Measurements from ENCODE around the gene OXT. TPM values are rescaled to one million over a fixed set of nuclear protein-coding genes. Genes with fewer than 3 reads are reported as not detected.

OXT gene
- total and polyA plus RNA-seq, 2 of the 4 experiments (the other 2 are of a cell fraction): not detected

GRCh38 chr20:3082955-3083952, 11.8 kb downstream of the OXT start (continued):
- TF ChIP-seq CHD1 (IDR thresholded peaks at IDR 0.05; ENCODE audit: low read depth, low read length): no peak
- no peak for TF ChIP-seq SMC3 (IDR thresholded peaks at IDR 0.05; ENCODE audit: low read depth, low read length)

GRCh38 chr20:3084283-3084985, 13.0 kb downstream of the OXT start, which contains the start of gene AVP:
TSS of gene AVP (minus strand) at chr20:3084724. CDS start at chr20:3084674, 50 bp downstream.
- no peak within 1 kb of the TSS for H4K8ac ChIP-seq (ENCODE audit: low read depth in 2 of 2, low read length in 2 of 2)
- intact Hi-C loops (cut with micrococcal nuclease) (no loop called here), dilution Hi-C loops (cut with HindIII; ENCODE audit: low sequenced_read_pairs, unreplicated experiment) (no loop called here), in situ Hi-C loops (cut with MboI; ENCODE audit: low sequenced_read_pairs) (no loop called here)
- no peak within 1 kb of the TSS for H3K27ac ChIP-seq (ENCODE audit: insufficient read depth, low read length)
- no peaks in the 10 kb centered on the region for H3K79me1 ChIP-seq (ENCODE audit: low read depth in 1 of 2, low read length in 2 of 2)
- no peak within 1 kb of the TSS for H3K4me2 ChIP-seq (ENCODE audit: low read depth, low read length)
- no peak within 1 kb of the TSS for H3K9ac ChIP-seq (ENCODE audit: low read depth, low read length)
- H2AK5ac ChIP-seq (ENCODE audit: low read depth, low read length): no peak within 1 kb of the TSS
- no peak within 1 kb of the TSS for H2BK20ac ChIP-seq (ENCODE audit: low read depth, low read length)
- no peak within 1 kb of the TSS for H3K4ac ChIP-seq (ENCODE audit: low read depth, low read length)
- no peak within 1 kb of the TSS for H2BK5ac ChIP-seq (ENCODE audit: low read depth, low read length, poor library complexity, severe bottlenecking)
- H3K9me1 ChIP-seq (ENCODE audit: insufficient read depth, low read length): peaks cover 4% of the 10 kb centered on the region; the same call in 1 of the 2 replicates
- no peak within 1 kb of the TSS for H3K56ac ChIP-seq (ENCODE audit: extremely low read depth, insufficient read depth, low read length)
- ChIA-PET POLR2A (ENCODE audit: unreplicated experiment) (no interaction called here), CTCF (no interaction called here)
- H4K20me1 ChIP-seq (ENCODE audit: insufficient read depth, low read length): no peaks in the 10 kb centered on the region
- no peak within 1 kb of the TSS for H3K14ac ChIP-seq (replicated peaks; ENCODE audit: low read depth, low read length)
- H3K27me3 ChIP-seq (ENCODE audit: control insufficient read depth, insufficient read depth, low read length): peaks cover 48% of the 10 kb centered on the region
- H2AFZ ChIP-seq (replicated peaks; ENCODE audit: low read length, poor library complexity): peak within 1 kb of the TSS; percentile 37
- TF ChIP-seq RAD21 (IDR thresholded peaks at IDR 0.05; ENCODE audit: low read length) (no peak), POLR2A (IDR thresholded peaks at IDR 0.05; ENCODE audit: low read depth, low read length) (no peak), CTCF (conservative IDR thresholded peaks at IDR 0.05; ENCODE audit: low read depth, low read length) (no peak), BHLHE40 (IDR thresholded peaks at IDR 0.05; ENCODE audit: low read depth, low read length) (no peak), MXI1 (IDR thresholded peaks at IDR 0.05; ENCODE audit: borderline replicate concordance, low read depth, low read length) (no peak), USF2 (IDR thresholded peaks at IDR 0.05; ENCODE audit: low read depth, low read length) (no peak), MAFK (IDR thresholded peaks at IDR 0.05; ENCODE audit: low read depth, low read length) (no peak), CEBPB (IDR thresholded peaks at IDR 0.05; ENCODE audit: low read depth, low read length) (no peak), CHD1 (IDR thresholded peaks at IDR 0.05; ENCODE audit: low read depth, low read length) (no peak), RCOR1 (IDR thresholded peaks at IDR 0.05; ENCODE audit: insufficient replicate concordance, low read length) (no peak), FOS (IDR thresholded peaks at IDR 0.05; ENCODE audit: low read depth, low read length) (no peak), MAZ (IDR thresholded peaks at IDR 0.05; ENCODE audit: borderline replicate concordance, low read depth, low read length) (no peak)
- no peak within 1 kb of the TSS for H3K23ac ChIP-seq (ENCODE audit: low read depth, low read length)
- no peak within 1 kb of the TSS for H2BK15ac ChIP-seq (ENCODE audit: low read depth, low read length)
- no peak within 1 kb of the TSS for H4K5ac ChIP-seq (ENCODE audit: low read depth, low read length)
- no peak within 1 kb of the TSS for H2BK120ac ChIP-seq (ENCODE audit: low read depth, low read length)
- no peak within 1 kb of the TSS for H3K18ac ChIP-seq (ENCODE audit: low read depth, low read length)
- DNase-seq (no peak), ATAC-seq (ENCODE audit: low read depth) (no peak)
- WGBS, 2 experiments (ENCODE audit: extremely low coverage in 2 of 2, insufficient read length in 1 of 2): 92% methylated on average over 4 of the region's 28 CpGs; no CpG with 5 or more reads in 1 of the 2 experiments
- no peaks in the 10 kb centered on the region; the same call in 1 of the 2 replicates for H3K9me3 ChIP-seq (ENCODE audit: control insufficient read depth, insufficient read depth, low read length)
- no peak within 1 kb of the TSS for H3K4me3 ChIP-seq (ENCODE audit: insufficient read depth, low read depth, low read length)
- no peak within 1 kb of the TSS for H2AK9ac ChIP-seq (replicated peaks; ENCODE audit: low read depth, low read length, poor library complexity)
- H4K91ac ChIP-seq (ENCODE audit: insufficient read depth, low read depth, low read length): no peak within 1 kb of the TSS
- H3K36me3 ChIP-seq (ENCODE audit: control insufficient read depth, insufficient read depth, low read length): no peaks in the 10 kb centered on the region
- no TSS peak for BruUV-seq (replicated peaks)
- H3K4me1 ChIP-seq (ENCODE audit: control insufficient read depth, insufficient read depth, low read length): no peaks in the 10 kb centered on the region; the same call in 1 of the 2 replicates

Measured in IMR-90 (cell line).